Measurements from ENCODE around the gene HSPA1B.

GRCh38 chr6:31794294-31794865, 33.2 kb upstream of the HSPA1B start:
- TF ChIP-seq CTCF (IDR thresholded peaks at IDR 0.05) (no peak), ZFX (IDR thresholded peaks at IDR 0.05; ENCODE audit: borderline replicate concordance) (no peak)

Measured in 22Rv1 (cell line).